SHP77 treated with DMSO at 0.1 percent for 48 hours (cell line): ENCODE results near the gene NNT.
"Not testable (repeated sequence)": the region's sequence is repeated elsewhere in the genome, so short reads cannot be mapped to it uniquely, and the experiment has no call there.

Source experiments
- DNase-seq: peaks from one replicate; lab custom pipeline; 2025; lab: John Stamatoyannopoulos, UW

The NNT gene

DNA sequence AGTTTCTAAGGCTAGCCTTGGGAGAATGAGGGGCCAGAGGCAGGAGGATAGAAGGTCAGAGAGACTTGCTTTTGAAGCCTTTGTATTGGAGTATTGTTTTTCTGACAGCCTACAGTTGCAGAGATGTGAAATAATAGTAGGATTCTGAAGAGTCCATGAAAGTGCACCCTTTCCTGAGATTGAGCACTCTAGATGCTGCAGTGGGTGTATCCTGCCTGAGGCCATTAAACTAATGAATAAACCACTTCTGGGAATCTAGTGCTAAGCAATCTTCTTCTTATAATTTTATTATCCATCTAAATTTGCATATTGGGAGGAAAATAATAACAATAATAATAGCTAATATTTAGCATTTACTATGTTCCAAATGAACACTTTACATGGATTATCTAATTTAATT lies 19.3 kb upstream of the NNT start:
- DNase-seq, result no peak

DNA sequence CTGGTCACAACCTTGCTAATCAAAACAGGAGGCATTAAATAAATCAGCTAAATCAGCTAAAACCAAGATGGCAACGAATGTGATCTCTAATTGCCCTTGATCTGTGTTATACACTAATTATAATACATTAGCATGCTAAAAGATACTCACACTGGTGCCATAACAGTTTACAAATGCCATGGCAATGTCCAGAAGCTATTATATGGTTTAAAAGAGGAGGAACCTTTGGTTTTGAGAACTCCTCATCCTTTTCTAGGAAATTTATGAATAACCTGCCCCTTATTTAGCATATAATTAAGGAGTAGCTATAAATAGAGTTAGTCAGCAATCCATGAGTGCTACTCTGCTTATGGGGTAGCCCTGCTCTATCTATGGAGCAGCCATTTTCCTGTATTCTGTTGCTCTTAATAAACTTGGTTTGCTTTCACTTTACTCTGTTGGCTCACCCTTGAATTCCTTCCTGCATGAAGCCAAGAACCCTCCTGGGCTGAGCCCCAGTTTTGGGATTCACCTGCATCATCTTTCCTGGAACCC lies 18.7 kb upstream of the NNT start:
- no peak for DNase-seq

DNA sequence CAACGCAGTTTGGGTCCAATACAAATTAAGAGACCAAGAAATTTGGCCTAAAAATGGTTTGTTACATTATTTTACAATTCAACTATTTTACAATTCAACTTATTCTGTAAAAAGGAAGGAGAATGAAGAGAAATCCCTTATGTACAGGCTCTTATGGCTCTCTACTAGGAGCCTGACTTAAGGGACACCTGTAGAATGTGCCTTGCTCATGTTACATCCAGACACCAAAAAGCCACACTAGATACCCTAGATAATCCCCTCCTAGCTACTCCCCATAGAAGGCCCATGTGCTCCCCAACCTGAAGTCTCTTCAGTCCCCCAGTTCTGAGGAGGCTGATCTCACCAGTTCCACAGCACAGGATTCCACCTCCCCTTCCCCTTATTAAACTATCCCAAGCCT lies 14.1 kb upstream of the NNT start:
- DNase-seq, result no peak

DNA sequence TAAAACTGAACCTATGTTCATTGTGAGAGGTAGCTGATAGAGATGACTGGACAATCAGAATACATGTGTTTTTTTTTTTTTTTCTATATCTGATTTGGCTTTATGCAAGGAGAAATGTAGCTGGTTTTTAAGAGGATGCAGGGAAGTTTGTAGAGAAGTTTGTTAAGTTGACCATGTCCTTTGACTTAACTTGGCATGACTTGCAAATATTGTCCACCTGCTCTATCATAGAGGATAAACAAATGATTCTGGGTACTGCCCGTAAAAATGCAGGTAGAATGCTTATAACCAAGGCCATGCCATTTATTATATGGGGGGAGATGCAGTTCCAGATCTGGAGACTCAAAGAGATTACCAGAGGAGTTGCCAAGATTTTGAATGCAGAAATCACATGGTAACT lies 13.7 kb upstream of the NNT start:
- no peak for DNase-seq

DNA sequence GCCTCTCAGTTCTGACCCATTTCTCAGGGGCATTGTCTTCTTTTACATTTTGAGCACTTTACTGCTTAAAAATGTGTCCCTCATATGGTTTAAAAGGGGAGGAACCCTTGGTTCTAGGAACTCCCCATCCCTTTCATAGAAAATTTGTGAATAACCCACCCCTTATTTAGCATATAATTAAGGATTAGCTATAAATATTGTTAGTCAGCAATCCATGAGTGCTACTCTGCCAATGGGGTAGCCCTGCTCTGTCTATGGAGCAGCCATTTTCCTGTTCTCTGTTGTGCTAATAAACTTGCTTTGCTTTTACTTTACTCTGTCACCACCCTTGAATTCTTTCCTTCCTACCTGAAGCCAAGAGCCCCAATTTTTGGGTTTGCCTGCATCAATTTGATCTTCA lies 12.3 kb upstream of the NNT start:
- no peak for DNase-seq

DNA sequence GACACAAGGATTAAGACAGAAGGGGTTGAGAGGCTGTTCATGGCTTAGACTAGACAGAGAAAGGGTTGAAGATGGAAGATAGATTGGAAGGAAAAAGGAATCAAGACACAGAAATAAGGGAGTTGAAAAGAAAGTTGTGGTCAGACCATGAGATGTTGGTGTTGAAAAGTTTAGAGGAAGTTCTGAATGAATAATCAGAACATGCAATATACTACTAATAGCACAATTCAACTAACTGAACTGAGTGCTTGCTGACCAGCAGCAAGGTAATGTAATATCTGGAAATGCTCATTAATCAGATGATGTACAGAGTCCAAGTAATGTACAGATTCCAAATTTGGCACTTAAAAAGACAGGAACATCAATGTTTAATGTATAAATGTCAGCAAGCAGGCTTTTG lies 10.6 kb upstream of the NNT start:
- DNase-seq, result no peak

DNA sequence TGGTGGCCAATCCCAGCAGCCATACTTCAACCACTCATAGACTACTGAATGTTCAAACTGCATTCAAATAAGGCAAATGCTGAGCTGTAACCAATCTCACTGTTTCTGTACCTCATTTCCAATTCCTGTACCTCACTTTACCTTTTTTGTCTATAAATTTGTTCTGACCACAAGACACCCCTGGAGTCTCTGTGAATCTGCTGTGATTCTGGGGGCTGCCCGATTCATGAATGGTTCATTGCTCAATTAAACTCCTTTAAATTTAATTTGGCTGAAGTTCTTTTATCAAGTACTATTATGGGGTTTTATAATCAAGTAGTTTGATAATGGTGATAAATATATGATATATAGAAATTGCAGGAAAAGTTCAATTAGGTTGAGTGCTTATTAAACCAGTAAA lies 4.1 kb upstream of the NNT start:
- not testable (repeated sequence) for DNase-seq

DNA sequence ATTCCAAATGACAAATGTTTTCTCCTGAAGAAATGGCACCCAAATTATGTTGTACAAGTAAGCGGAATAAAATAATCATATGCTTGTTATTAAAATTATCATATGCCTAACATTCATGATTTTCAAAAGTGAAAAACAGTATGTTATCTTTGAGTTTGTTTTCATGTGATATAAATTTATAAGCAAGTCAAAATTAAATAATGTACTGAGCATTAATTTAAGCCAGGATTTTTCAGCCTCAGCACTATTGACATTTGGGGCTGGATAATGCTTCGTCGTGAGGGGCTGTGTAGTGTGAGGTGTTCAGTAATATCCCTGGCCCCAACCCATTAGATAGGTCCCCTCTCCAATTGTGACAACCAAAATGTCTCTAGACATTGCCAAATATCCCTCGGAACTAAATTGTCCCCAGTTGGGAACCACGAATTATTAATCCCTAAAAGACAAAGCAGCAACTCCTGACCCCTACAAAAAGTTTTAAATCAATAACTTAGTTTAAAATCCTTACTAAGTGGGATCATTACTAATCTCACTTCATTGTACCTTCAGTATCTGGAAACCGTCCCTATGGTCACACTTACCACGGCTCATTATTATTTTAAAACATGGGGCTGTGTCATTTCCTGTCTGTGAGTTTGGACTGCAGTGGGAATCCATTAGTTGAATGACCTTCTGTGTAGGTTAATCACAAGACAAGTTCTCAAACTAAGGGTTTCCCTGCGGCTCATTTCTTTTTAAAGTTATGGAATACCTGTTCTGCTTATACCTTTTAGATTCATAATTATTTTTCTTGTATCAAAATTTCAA lies 1.3 kb upstream of the NNT start:
- DNase-seq, result peak; percentile 53

DNA sequence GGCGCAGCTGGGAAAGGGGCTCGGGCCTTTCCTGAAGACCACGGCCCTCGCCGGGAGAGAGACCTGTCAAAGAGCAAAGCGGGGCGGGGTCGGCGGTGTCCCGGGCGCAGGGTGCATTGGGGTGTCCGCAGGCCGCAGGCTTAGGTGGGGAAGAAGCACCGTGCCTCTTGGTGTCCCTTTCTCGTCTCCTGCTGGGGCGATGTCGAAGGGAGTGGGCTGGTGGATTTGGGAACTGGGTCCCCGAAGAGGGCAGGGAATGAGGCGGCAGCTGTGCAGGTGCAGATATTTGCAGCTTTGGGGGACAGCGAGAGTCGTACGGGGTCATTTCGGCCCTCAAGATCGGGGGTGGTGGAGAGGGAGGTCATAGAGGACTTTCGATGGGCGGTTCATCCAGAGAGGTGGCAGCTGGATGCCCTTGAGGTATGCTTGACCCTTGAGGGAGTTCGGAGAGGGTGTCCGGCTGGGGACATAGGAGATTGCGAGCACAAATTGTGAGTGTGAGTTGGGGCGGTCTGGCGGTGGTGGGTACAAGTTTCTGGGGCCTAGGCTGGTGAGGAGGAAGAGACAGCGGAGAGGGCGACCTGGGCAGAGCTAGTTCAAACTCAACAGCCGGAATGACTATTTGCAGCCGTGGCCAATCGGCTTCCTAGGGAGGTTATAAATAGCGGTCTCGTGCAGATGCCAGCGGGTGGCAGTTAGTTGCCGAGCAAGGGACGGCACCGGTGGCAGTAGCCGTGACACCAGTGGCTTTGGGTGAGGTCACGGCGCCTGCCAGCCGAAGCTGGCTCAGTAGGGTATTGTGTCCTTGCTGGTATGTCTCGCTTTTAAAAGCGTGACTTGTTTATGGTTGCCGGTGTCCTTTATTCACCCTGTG lies 601 bp downstream of the NNT start:
- peak; percentile 94 for DNase-seq

DNA sequence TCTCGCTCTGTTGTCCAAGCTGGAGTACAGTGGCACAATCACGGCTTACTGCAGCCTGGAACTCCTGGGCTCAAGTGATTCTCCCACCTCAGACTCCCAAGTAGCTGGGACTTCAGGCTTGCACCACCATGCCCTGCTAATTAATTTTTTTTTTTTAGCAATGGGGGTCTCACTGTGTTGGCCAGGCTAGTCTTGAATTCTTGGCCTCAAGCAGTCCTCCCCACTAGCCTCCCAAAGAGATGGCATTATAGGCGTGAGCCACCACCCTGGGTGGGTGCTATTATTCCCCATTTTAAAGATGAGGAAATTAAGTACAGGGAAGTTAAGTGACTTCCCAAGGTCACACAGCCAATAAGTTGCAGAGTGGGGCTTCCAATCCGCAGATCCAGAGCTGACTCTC lies 1.7 kb downstream of the NNT start:
- DNase-seq, result no peak

DNA sequence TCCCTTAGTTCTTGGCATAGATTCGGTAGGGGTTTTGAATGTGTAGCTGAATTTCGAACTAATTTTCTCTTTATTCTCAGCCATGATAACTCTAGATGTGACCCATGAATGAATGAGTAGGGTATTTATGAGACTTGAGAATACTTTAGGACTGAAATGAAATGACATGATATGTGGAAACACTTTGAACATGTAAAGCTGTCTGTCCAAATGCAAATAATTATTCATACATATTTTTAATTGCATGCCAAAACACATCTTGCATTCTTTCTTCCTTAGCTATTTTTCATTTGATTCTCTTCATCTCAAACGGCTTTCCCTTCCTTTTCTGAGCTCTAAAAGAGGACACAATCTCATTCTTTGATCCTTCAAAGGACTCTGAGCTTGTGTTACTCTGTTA lies 3.4 kb downstream of the NNT start:
- no peak for DNase-seq

DNA sequence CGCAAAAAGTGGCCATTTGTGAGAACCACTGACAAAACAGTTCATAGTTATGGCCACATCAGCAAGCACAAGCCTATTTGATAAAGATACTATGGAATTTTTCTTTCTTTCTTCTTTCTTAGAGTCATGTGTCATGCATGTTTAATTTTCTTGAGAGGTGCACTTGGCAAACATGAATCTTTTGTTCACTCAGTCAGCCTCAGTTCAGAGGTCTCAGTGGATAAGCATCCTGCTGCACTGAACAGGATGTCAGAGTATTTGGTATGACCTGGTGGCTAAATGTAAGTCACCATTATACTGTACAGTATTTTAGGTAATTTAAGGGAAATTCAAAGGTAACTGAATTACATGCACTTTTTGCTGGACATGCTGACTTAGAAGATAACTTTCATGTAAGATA lies 5.4 kb downstream of the NNT start:
- DNase-seq, result no peak

DNA sequence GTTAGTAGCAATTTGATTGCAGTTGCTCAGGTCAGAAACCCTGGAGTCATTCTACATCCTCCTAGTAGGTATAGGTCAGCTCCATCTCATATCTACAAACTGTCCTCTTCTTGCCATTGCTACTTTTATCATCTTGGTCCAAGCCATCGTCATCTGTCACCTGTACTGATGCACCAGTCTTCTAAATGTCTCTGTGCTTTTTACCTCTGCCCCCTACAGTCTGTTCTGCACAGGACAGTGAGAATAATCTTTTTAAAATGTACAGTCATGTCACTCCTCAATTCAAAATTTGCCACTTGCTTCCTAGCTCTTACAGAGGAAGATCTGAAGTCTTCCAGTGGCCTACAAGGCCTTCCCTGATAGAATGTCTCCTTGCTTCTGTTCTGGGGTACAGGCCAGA lies 6.8 kb downstream of the NNT start:
- DNase-seq, result no peak

DNA sequence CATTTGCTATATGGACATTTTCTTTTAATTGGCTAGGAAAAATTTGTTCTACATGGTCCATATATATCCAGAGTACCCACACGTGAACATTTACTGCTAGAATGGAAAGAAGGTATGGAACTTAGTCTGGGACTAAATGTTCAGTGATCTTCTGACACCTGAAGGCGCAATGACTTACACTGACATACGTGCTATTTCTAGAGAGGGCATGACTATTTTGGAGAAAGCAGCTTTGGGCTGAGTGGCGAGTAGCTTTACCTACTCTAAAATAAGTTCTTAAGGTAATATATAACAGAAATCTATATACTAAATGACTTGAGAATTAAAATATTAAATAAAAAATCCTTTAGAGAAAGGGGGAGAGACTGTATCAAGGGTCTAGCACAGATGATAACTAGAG lies 10.4 kb downstream of the NNT start:
- DNase-seq, result no peak

DNA sequence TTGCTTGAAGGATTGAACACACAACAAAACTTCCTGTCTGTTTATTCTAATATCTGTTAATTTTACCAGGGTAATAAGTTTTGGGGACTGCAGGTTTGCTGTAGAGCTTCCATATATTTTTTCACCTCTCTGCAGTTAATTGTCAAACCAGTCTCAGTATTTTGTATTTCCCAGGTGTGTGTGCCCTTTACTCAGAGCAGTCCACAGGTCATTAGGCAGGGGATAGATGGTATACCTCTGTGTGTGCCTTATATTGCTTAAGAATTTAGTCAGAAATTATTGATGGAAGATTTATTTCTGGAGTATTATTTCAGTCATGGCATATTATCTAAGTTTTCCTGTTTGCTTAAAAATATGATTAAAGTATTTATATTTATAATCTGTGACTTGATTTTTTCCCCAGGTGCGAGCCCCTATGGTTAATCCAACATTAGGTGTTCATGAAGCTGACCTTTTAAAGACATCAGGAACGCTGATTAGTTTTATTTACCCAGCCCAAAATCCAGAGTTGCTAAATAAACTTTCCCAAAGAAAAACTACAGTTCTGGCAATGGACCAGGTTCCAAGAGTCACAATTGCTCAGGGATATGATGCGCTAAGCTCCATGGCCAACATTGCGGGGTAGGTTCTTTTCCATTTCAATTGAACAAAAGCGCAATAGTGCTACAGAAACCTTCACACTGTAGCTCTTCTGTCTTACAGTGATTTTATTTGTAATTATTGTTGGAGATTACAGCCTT lies 12.6 kb downstream of the NNT start:
- DNase-seq, result no peak

DNA sequence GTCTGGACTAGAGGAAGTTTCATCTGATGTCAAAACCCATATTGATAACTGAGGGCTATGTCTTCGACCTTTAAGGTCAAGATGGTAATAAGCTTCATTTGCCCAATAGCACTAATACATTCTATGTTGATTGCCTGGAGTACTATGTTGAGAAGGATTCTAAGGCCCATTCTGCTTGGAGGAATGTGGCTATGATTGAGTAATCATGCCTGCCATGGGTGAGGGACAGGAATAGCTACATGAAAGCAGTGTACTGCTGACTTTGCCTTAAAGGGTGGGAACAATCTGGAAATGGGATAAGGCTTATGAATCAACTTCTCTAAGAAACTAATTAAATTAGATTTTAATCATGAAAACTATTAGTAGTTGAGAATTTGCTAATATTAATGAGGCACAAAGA lies 13.6 kb downstream of the NNT start:
- no peak for DNase-seq

DNA sequence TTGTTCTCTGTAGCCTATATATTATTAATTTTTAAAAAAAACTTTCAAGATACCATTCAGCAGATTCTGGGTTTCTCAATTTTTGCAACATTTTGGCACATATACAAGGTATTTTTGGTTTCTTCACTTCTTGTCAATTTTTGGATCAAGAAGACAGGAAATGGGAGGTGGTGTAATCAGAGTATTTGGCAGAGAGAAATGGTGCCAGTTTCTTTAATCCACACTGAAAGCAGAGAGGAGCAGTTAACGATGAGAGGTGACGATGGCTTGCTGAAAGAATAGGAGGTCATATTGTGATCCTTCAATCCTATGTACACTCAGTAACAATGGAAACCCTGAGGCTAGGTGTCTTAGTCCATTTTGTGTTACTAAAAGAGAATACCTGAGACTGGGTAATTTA lies 16.4 kb downstream of the NNT start:
- DNase-seq, result no peak

DNA sequence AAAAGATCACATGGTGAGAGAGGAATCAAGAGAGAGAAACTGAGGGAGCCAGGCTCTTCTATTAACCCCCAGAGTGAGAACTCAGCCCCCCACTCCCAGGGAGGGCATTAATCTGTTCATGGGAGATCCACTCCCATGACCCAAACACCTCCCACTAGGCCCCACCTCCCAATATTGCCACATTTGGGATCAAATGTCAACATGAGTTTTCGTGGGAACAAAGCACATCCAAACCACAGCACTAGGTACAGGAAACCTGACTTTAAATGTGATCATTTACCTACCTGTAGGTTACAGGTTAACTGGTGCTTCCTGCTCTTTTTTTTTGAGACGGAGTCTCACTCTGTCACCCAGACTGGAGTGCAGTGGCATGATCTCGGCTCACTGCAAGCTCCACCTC lies 16.9 kb downstream of the NNT start:
- no peak for DNase-seq

DNA sequence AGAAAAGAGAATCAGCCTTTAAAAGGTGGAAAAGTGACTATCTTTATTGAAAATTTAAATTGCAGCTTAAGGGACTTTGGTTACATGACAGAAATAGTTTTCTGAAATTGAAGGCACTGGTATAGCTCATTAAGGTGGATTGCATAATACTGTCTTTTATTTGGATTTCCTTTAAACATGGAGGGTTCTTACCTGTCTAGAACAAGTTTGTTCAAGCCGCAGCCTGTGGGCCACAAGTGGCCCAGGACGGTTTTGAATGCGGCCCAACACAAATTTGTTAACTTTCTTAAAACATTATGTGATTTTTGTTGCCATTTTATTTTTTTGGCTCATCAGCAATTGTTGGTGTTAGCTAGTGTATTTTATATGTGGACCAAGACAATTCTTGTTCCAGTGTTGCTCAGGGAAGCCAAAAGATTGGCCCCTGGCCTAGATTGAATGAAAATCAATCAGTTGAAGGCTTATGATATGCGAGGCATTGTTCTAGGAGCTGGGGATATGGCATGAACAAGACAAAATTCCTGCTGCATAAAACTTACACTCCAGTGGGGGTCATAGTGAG lies 18.0 kb downstream of the NNT start:
- no peak for DNase-seq

DNA sequence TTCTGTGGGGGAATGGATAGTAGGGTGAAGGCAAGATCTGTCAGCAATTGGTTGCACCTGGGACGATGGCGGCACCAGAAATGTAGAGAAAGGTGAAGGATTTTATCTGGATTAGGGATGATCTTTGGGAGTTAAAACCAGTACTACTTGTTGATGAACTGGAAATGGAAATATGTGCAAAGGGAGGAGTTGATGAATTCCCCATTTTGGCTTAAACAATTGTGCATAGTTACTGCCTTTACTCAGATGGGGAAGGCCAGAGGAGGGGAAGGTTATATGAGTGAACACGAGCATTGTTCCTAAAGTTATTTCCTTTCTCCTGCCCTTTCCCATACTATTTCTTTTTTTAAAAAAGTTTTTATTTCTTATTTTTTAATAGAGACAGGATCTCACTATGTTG lies 19.1 kb downstream of the NNT start:
- DNase-seq, result no peak

DNA sequence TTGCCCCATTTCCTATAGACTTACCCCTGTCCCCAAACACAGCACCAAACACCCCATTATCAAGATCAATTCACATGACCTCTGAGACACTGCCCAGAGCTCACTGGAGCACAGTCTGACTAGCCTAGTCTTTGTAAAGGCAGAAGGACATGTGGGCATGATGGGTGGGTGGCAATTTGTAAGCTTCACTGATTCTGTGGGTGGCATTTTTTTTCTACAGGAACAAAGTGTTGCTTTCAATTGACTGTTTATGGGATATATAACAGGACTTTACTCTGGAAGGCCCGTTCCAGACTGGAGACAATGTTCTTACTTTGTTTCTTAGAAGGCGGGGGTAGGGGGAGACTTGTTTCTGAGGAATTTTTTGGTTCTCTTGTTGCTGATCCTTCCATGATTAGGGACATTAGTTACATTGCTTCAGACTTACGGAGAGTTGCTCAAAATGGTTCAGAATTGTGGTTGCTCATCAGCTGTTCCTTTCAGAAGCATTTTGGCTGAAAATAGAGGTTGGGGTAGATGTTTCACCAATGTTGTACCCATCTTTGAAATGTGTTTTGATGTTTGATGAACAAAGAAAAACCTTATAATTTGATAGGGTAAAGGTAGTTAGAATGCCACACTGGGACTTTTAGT lies 20.2 kb downstream of the NNT start:
- no peak for DNase-seq

DNA sequence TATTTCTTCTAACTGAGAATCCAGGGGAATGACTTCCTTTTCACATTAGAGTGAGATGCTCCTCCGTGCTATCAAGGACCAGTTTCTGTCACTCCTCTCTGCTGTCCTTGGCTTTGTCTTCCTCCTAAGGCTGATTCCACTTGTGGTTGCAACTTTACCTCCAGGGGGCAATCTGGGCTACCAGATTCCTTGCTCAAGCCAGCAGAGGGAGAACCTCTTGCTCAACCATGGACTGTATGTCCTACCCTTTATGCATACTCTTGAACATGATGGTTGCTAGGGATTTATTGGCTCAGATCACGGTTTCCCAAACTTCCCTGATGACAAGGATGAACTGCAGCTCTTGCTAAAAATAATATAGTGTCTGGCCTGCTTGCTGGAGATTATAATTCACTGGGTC lies 24.0 kb downstream of the NNT start:
- no peak for DNase-seq
